Esophagus squamous epithelium (tissue), 5 donors: ENCODE results near the gene RYR1. TPM values are rescaled to one million over a fixed set of nuclear protein-coding genes. Genes with fewer than 3 reads are reported as not detected.
A peak's percentile ranks its signal among the peaks of the same experiment; 100 is the strongest.

Experiments
- DNase-seq: peaks from one replicate; lab custom pipeline; 2025; lab: John Stamatoyannopoulos, UW
- H3K27ac ChIP-seq, 4 donors: fragments of 200-600 bp; sonication (generic); one replicate each; pipeline ENCODE4 v1.5.1; 2016 to 2019; ENCODE audit warnings: mild to moderate bottlenecking in 1 of 4
- H3K27me3 ChIP-seq, 4 donors: fragments of 200-600 bp; sonication (generic); 1 replicate in 3 of 4; 2 replicates in 1 of 4; pipeline versions ENCODE4 v1.5.1 to v1.6.0; 2017 to 2021; ENCODE audit warnings: antibody characterized with exemption in 1 of 4
- H3K36me3 ChIP-seq, 3 donors: fragments of 200-600 bp; sonication (generic); one replicate each; pipeline ENCODE4 v1.5.1; 2016 to 2019
- H3K4me1 ChIP-seq, 3 donors: fragments of 200-600 bp; sonication (generic); one replicate each; pipeline ENCODE4 v1.5.1; 2017 to 2019
- H3K4me3 ChIP-seq, 4 donors: fragments of 200-600 bp; sonication (generic); 1 replicate in 3 of 4; 2 replicates in 1 of 4; pipeline ENCODE4 v1.5.1; 2016 to 2019; ENCODE audit warnings: mild to moderate bottlenecking in 2 of 4, moderate library complexity in 1 of 4
- H3K9me3 ChIP-seq, 3 donors: fragments of 200-600 bp; sonication (generic); one replicate each; pipeline ENCODE4 v1.5.1; 2016 to 2019
- POLR2A ChIP-seq, 4 donors: fragments of 450-650 bp; IDR thresholded peaks; one replicate each; pipeline ENCODE4 v1.6.1; 2017; ENCODE audit warnings: antibody characterized with exemption in 4 of 4, mild to moderate bottlenecking in 4 of 4, moderate library complexity in 3 of 4
- WGBS, 2 donors: methylation state at CpG; one replicate each; pipeline ENCODE4 v1.1.5; 2018; 5-methylcytosine and 5-hydroxymethylcytosine counted together
- intact Hi-C: fragments of 100-400 bp; cut with DNase I; formaldehyde crosslinking; loops from one replicate; pipeline ENCODE4 v1.15.0; 2022
- total RNA-seq, 4 donors: library from RNA; depleted of rRNA; stranded (reverse); fragments of >200 nt; gene quantifications; one replicate each; pipeline ENCODE4 v1.1.0, GENCODE V29; 2016
- TF ChIP-seq, protein P1 (sequence below), 6 experiments: fragments of 450-650 bp in 4 of 6; fragments of 200-600 bp in 2 of 6; sonication (generic) in 2 of 6; IDR thresholded peaks; one replicate each; pipeline ENCODE4 v1.5.1; 2016 to 2019; ENCODE audit warnings: antibody characterized with exemption in 6 of 6, mild to moderate bottlenecking in 4 of 6, moderate library complexity in 4 of 6
- donor health status: DM: yes; HTN: yes; CAD: no.

Gene RYR1
- total RNA-seq, 4 donors from 2014 or later, result 11.2 to 18.3 (median 13.8) TPM

DNA sequence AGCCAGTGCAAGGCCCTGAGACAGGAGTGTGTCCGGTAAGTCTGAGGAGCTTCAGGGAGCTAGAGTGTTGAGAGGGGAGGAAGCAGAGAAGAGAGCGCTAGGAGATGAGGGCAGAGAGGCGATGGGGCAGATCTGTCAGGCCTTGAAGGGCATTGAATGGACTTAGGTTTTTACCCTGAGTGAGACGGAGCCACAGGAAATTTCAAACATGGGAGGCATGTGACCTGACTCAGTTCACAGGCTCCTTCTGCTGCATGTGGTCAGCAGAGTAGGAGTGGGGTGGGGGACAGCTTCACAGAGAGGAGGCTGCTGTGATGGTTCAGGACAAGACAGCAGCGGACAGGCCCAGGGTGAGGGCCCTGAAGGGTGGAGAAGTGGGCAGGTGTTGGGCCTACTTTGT is 33.1 kb upstream of the RYR1 start:
- Histone ChIP-seq H3K27me3 (peaks cover 0 to 56% (median 2%) of the 10 kb centered on the region in 4 donors), H3K4me1 (peaks cover 5 to 32% (median 15%) of the 10 kb centered on the region in 3 donors), H3K36me3 (peaks cover 0 to 7% (median 5%) of the 10 kb centered on the region in 3 donors), H3K4me3 (no peak overlapping the region), H3K9me3 (no peaks in the 10 kb centered on the region), H3K27ac (no peak overlapping the region)
- DNase-seq, result no peak
- 69 to 80% methylated on average over 5 of the region's 5 CpGs for WGBS, 2 donors
- TF ChIP-seq POLR2A (IDR thresholded peaks at IDR 0.05), result no peak
- TF ChIP-seq, protein P1, sequence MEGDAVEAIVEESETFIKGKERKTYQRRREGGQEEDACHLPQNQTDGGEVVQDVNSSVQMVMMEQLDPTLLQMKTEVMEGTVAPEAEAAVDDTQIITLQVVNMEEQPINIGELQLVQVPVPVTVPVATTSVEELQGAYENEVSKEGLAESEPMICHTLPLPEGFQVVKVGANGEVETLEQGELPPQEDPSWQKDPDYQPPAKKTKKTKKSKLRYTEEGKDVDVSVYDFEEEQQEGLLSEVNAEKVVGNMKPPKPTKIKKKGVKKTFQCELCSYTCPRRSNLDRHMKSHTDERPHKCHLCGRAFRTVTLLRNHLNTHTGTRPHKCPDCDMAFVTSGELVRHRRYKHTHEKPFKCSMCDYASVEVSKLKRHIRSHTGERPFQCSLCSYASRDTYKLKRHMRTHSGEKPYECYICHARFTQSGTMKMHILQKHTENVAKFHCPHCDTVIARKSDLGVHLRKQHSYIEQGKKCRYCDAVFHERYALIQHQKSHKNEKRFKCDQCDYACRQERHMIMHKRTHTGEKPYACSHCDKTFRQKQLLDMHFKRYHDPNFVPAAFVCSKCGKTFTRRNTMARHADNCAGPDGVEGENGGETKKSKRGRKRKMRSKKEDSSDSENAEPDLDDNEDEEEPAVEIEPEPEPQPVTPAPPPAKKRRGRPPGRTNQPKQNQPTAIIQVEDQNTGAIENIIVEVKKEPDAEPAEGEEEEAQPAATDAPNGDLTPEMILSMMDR (IDR thresholded peaks at IDR 0.05), result no peak
- intact Hi-C loops, result no loop called here

DNA sequence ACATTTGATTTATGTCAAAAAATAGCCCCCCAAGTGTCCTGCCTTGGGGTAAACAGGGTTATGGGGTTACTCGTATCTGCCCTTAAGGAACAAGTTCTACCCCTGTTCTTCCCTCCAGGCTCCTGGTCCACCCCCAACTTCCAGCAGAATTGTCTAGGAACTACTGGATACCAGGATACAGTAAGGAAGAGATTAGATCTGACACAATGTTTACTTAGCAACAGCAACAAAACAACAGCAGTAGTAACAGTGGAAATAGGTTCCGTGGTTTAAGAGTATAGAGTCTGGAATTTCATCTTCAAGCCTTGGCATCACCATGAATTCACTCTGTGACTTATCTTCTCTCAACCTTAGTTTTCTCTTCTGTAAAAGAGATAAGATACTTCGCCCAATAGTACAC is 32.3 kb upstream of the RYR1 start:
- peaks cover 0 to 15% (median 9%) of the 10 kb centered on the region in 3 donors for H3K36me3 ChIP-seq
- intact Hi-C loops, result no loop called here

DNA sequence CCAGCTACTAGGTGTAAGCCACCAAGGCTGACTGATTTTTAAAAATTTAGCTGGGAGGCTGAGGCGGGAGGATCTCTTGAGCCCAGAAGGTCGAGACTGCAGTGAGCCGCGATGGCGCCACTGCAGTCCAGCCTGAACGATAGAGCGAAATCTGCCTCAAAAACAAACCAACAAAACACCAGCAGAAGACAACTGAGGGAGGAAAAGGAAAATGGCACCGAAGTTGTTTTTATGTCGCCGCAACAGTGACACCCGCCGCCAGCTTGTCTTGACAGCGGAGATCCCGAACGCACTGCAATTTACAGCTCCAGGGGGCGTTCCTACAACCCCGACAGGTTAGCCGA is 30.9 kb upstream of the RYR1 start:
- WGBS, 2 donors, result 0 to 7% methylated on average over 6 to 12 of the region's 18 CpGs
- Histone ChIP-seq H3K4me3 (peak overlapping the region; percentile 71 to 97 (median 77)), H3K9me3 (no peaks in the 10 kb centered on the region), H3K36me3 (peaks cover 0 to 30% (median 9%) of the 10 kb centered on the region in 3 donors), H3K27me3 (peaks cover 0 to 34% (median 2%) of the 10 kb centered on the region in 4 donors), H3K4me1 (peaks cover 5 to 20% (median 11%) of the 10 kb centered on the region in 3 donors), H3K27ac (peak overlapping the region; percentile 27 to 69 (median 61))
- TF ChIP-seq, protein P1 (IDR thresholded peaks at IDR 0.05), result no peak
- no peak for TF ChIP-seq POLR2A (IDR thresholded peaks at IDR 0.05)
- intact Hi-C loops, result no loop called here
- no peak for DNase-seq

More for the DNA sequence above, 32.3 kb upstream of the RYR1 start:
- DNase-seq, result no peak
- WGBS, 2 donors, result 50 to 64% methylated on average over 3 of the region's 3 CpGs
- Histone ChIP-seq H3K4me3 (no peak overlapping the region), H3K4me1 (peaks cover 5 to 24% (median 11%) of the 10 kb centered on the region in 3 donors), H3K9me3 (no peaks in the 10 kb centered on the region), H3K27me3 (peaks cover 0 to 48% (median 2%) of the 10 kb centered on the region in 4 donors), H3K27ac (no peak overlapping the region)
- TF ChIP-seq, protein P1 (IDR thresholded peaks at IDR 0.05), result no peak
- no peak for TF ChIP-seq POLR2A (IDR thresholded peaks at IDR 0.05)

DNA sequence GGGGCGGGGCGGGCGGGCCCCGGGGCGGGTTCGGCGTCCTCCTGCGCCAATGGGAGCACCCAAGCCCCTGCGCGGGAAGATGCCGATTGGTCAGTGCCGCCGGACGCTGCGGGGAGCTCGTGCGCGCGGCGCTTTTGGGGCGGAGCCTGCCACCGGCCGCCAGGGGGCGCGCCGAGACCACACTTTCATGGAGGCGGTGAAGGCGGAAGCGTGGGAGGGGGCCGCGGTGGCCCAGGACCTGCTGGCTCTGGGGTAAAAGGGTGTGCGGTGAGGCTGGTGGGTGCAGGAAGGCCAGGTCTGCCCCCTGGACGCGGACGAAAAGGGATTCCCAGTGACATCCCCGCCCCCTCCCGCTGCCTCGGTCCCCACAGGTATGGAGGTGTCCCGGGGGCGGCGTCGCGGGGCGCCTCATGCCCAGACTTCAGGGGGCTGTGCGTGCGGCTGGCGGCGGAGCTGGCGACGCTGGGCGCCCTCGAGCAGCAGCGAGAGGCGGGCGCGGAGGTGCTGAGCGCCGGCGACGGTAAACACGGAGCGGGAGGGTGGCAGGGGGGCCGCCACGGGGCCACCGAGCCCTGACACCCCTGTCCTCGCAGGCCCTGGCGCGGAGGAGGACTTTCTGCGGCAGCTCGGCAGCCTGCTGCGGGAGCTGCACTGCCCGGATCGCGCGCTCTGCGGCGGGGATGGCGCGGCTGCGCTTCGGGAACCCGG is 30.4 kb upstream of the RYR1 start, which contains the start of gene FAM98C:
FAM98C (plus strand) TSS at position 127 of the 708 bp plus-strand sequence; CDS start at position 188, 61 bp downstream.
- TF ChIP-seq, protein P1 (IDR thresholded peaks at IDR 0.05), result peak; percentile 96 to 100 (median 99)
- peak in 2 of 4 donors; percentile 9 to 58 for TF ChIP-seq POLR2A (IDR thresholded peaks at IDR 0.05)
- H3K4me3 ChIP-seq, result peak within 1 kb of the TSS; percentile 71 to 97 (median 77)
- DNase-seq, result peak; percentile 90
- peaks cover 0 to 29% (median 2%) of the 10 kb centered on the region in 4 donors for H3K27me3 ChIP-seq
- peaks cover 5 to 20% (median 11%) of the 10 kb centered on the region in 3 donors for H3K4me1 ChIP-seq
- intact Hi-C loops, result no loop called here
- H3K36me3 ChIP-seq, result peaks cover 0 to 35% (median 9%) of the 10 kb centered on the region in 3 donors
- H3K27ac ChIP-seq, result peak within 1 kb of the TSS; percentile 90 to 95 (median 92)
- H3K9me3 ChIP-seq, result no peaks in the 10 kb centered on the region
- WGBS, 2 donors, result no CpG with 5 or more reads among the region's 82 CpGs

DNA sequence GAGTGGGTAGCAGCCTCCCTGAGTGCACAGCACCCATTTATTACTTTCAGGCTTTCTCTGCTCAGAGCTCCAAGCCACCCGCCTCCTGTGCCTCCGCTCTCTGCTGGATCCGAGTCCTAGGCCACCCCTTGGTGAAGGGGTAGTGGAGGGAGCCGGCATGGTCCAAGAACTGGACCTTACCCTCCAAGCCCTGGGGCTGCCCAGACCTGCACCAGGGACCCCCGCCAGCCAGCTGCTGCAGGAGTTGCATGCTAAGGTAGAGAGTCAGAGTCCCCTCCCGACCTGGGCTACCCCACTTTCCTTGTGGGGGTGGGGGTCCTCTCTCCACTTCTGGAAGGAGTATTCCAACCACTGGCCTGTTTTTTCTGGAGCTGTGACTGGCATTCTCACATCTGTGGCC is 28.6 kb upstream of the RYR1 start:
- Histone ChIP-seq H3K4me1 (peaks cover 5 to 20% (median 11%) of the 10 kb centered on the region in 3 donors), H3K27me3 (peaks cover 0 to 11% (median 0%) of the 10 kb centered on the region in 4 donors), H3K4me3 (no peak overlapping the region), H3K36me3 (peaks cover 0 to 48% (median 9%) of the 10 kb centered on the region in 3 donors), H3K9me3 (no peaks in the 10 kb centered on the region), H3K27ac (no peak overlapping the region)
- 100% methylated on average over 1 to 3 of the region's 6 CpGs for WGBS, 2 donors
- TF ChIP-seq POLR2A (IDR thresholded peaks at IDR 0.05), result no peak
- TF ChIP-seq, protein P1 (IDR thresholded peaks at IDR 0.05), result no peak
- intact Hi-C loops, result no loop called here
- no peak for DNase-seq
